GM13976 (cell line): ENCODE measurements around the gene HMOX1.

Experiments used
- DNase-seq: peaks from one replicate; pipeline ENCODE4 v3.0.0; 2012; ENCODE audit warnings: low spot score
- CTCF ChIP-seq: IDR thresholded peaks from 2 replicates; pipeline ENCODE4 v1.5.1; 2012; ENCODE audit warnings: borderline replicate concordance, mild to moderate bottlenecking; ENCODE audit not compliant: insufficient read depth; ENCODE audit errors: extremely low read depth, missing control alignments, control extremely low read depth
- in situ Hi-C: fragments of 300-500 bp; cut with MboI; formaldehyde crosslinking; loops from one replicate; pipeline ENCODE4 v1.12.0; 2022; ENCODE audit warnings: low sequenced_read_pairs, mixed read lengths, inconsistent platforms; ENCODE audit not compliant: unreplicated experiment

The HMOX1 gene

DNA sequence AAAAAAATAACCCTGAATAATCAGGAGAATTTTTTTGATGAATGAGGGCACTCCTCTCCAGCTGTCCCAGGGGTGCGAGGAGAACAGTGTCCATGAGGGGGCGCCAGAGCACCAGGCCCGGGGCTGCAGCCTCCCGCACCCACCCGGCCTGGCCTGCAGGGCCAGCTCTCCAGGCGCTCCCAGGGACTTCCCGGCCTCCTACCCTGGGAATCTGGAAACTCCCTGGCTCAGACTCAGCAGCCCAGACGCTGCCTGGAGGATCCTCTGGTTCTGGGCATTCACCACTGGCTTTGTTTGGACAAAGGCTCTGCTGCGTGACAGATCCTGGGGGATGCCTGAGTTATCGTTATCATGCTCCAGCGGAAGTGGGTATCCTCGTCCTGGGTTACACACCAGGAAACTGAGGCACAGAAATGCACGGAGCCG is 50.0 kb downstream of the HMOX1 start:
- peak; percentile 68 for TF ChIP-seq CTCF
- DNase-seq = peak; percentile 80
- in situ Hi-C loops = no loop called here

- in situ Hi-C loops = no loop called here
- TF ChIP-seq CTCF = no peak
- no peak for DNase-seq
These were observed 50.8 kb downstream of the HMOX1 start for GRCh38 chr22:35431483-35432227.

DNA sequence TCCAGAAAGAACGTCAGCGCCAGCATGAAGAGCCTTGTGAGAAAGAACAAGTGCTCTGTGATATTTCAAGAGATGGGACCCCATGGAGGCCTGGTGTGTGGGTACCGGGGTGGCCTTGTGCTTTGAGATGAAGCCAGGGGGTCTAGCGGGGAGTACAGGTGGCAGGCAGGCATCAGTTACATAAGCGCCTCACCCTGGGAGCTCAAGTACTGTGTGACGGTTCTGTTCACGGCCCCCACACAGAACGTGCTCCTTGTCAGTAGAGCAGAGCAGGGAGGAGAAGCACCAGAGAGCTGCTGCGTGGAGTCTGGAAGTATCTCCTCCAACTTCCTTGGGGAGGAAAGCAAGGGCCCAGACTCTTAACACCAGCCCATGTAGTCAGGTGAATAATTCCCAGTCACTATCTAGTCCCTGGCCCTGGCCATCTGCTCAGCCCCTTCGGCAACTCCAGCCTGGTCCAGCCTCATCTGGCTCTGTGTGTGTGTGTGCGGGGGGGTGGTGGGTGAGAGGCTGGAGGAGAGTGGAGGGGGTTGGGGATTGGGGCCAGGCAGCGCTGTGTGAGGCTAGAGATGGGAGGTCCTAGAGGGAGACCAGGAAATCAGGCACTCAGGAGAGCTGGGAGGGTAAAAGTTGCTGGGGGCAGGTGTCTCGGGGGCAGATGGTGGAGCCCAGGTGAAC is 51.5 kb downstream of the HMOX1 start:
- no peak for TF ChIP-seq CTCF
- in situ Hi-C loops = no loop called here
- DNase-seq = no peak

DNA sequence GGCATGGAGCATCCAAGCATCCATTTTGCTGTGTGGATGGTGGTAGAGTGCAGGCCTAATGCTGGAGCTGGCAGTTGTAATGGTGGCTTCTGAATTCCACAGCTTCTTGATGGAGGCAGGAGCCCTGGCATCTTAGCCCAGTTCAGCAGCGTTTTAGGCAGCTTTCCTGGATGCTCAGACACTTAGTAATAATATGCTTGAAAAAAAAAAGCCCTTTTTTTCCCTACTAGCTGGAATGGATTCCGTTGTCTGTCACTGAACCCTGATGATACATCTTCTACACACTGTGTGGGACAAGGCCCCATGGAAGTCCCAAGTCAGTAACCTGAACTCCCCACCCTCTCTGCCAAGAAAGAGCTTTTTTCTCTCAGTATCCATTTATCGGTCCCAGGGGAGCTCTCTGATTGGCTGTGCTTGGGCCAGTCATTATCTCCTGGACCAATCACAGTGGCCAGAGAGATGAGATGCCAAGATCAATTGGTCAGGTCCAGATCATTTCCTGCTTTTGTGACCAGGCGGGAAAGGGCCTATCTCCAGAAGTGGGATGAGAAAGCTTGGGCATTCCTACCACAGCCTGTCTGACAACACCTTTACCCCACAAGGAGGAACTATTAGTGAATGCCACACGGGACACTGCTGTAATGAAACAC is 53.3 kb downstream of the HMOX1 start:
- DNase-seq = no peak
- in situ Hi-C loops = no loop called here
- TF ChIP-seq CTCF = no peak

GRCh38 chr22:35435201-35435740 is 54.4 kb downstream of the HMOX1 start:
- no peak for TF ChIP-seq CTCF
- in situ Hi-C loops = no loop called here
- no peak for DNase-seq

- no peak for TF ChIP-seq CTCF
- DNase-seq = no peak
- in situ Hi-C loops = no loop called here
These were observed 55.5 kb downstream of the HMOX1 start for GRCh38 chr22:35436421-35436820.
